HEK293 (cell line): Measurements from ENCODE around the gene CDC5L.

Source experiments
- CTCF ChIA-PET: fragments of 350-600 bp; formaldehyde crosslinking; extraction: SDS; loops from one replicate; lab custom pipeline; 2021; ENCODE audit warnings: antibody characterized with exemption; lab: Yijun Ruan, JAX
- POLR2A ChIA-PET: fragments of 300-600 bp; formaldehyde crosslinking; extraction: SDS; loops from one replicate; lab custom pipeline; 2020; ENCODE audit warnings: antibody characterized with exemption, inconsistent platforms; lab: Yijun Ruan, JAX
- H3K27ac ChIP-seq: fragments of 200-500 bp; sonication (Bioruptor generic); 2 replicates; pipeline ENCODE4 v1.5.1; 2014; ENCODE audit warnings: low read depth, low read length, control low read depth, inconsistent platforms; ENCODE audit errors: extremely low read depth
- H3K36me3 ChIP-seq, 2 experiments: fragments of 200-500 bp in 1 of 2; sonication (Bioruptor generic) in 1 of 2; 1 replicate in 1 of 2; 2 replicates in 1 of 2; pipeline ENCODE4 v1.5.1; 2014 to 2017; ENCODE audit warnings: inconsistent platforms in 2 of 2, low read length in 2 of 2; ENCODE audit not compliant: control insufficient read depth in 2 of 2, insufficient read depth in 1 of 2
- H3K4me1 ChIP-seq: fragments of 200-500 bp; sonication (Bioruptor generic); 2 replicates; pipeline ENCODE4 v1.5.1; 2014; ENCODE audit warnings: mild to moderate bottlenecking, low read length, inconsistent platforms; ENCODE audit not compliant: control insufficient read depth, insufficient read depth
- H3K4me3 ChIP-seq: 2 replicates; pipeline ENCODE4 v1.5.1; 2011; ENCODE audit warnings: low read depth, mild to moderate bottlenecking, control low read depth, low read length, moderate library complexity
- H3K9me3 ChIP-seq: fragments of 200-500 bp; sonication (Bioruptor generic); 2 replicates; pipeline ENCODE4 v1.5.1; 2014; ENCODE audit warnings: low read depth, low read length, inconsistent platforms; ENCODE audit not compliant: control insufficient read depth, insufficient read depth
- KLF7 ChIP-seq: fragments of 450-650 bp; formaldehyde crosslinking; IDR thresholded peaks from 2 replicates; pipeline ENCODE4 v1.5.1; 2016; ENCODE audit warnings: missing biosample characterization, missing genetic modification characterization, borderline replicate concordance
- KLF9 ChIP-seq: fragments of 450-650 bp; formaldehyde crosslinking; IDR thresholded peaks from 2 replicates; pipeline ENCODE4 v1.5.1; 2016; ENCODE audit warnings: missing biosample characterization, missing genetic modification characterization, low read depth
- MEIS1 ChIP-seq: sonication (generic); formaldehyde crosslinking; IDR thresholded peaks from 2 replicates; pipeline ENCODE4 v1.8.1; 2022; ENCODE audit warnings: missing genetic modification reagents, mild to moderate bottlenecking, borderline replicate concordance
- OSR2 ChIP-seq: fragments of 450-650 bp; formaldehyde crosslinking; IDR thresholded peaks from 2 replicates; pipeline ENCODE4 v1.5.1; 2016; ENCODE audit warnings: missing biosample characterization, missing genetic modification characterization
- OVOL3 ChIP-seq: fragments of 450-650 bp; formaldehyde crosslinking; IDR thresholded peaks from 2 replicates; pipeline ENCODE4 v1.5.1; 2016; ENCODE audit warnings: missing biosample characterization, missing genetic modification characterization
- PRDM1 ChIP-seq: fragments of 450-650 bp; formaldehyde crosslinking; IDR thresholded peaks from 2 replicates; pipeline ENCODE4; 2016; ENCODE audit warnings: missing biosample characterization, missing genetic modification characterization
- SALL2 ChIP-seq: fragments of 450-650 bp; formaldehyde crosslinking; IDR thresholded peaks from 2 replicates; pipeline ENCODE4 v1.5.0; 2017; ENCODE audit warnings: missing biosample characterization, mild to moderate bottlenecking, missing genetic modification characterization, borderline replicate concordance
- SCRT2 ChIP-seq: fragments of 450-650 bp; formaldehyde crosslinking; IDR thresholded peaks from 2 replicates; pipeline ENCODE4 v1.5.1; 2016; ENCODE audit warnings: missing biosample characterization, missing genetic modification characterization
- YY1 ChIP-seq: fragments of 450-650 bp; formaldehyde crosslinking; IDR thresholded peaks from 2 replicates; pipeline ENCODE4 v1.5.1; 2018; ENCODE audit warnings: missing biosample characterization, missing genetic modification characterization
- YY2 ChIP-seq: fragments of 450-650 bp; formaldehyde crosslinking; IDR thresholded peaks from 2 replicates; pipeline ENCODE4 v1.5.1; 2016; ENCODE audit warnings: missing biosample characterization, missing genetic modification characterization
- ZFP37 ChIP-seq: fragments of 450-650 bp; formaldehyde crosslinking; IDR thresholded peaks from 2 replicates; pipeline ENCODE4 v1.5.1; 2016; ENCODE audit warnings: missing biosample characterization, missing genetic modification characterization
- ZNF155 ChIP-seq: fragments of 450-650 bp; formaldehyde crosslinking; IDR thresholded peaks from 2 replicates; pipeline ENCODE4 v1.5.1; 2016; ENCODE audit warnings: missing biosample characterization, missing genetic modification characterization
- ZNF350 ChIP-seq: fragments of 450-650 bp; formaldehyde crosslinking; IDR thresholded peaks from 2 replicates; pipeline ENCODE4 v1.5.0; 2017; ENCODE audit warnings: missing biosample characterization, mild to moderate bottlenecking, missing genetic modification characterization
- ZNF529 ChIP-seq: fragments of 450-650 bp; formaldehyde crosslinking; IDR thresholded peaks from 2 replicates; pipeline ENCODE4 v1.5.1; 2017; ENCODE audit warnings: missing genetic modification characterization, missing biosample characterization; ENCODE audit not compliant: insufficient replicate concordance
- ZNF548 ChIP-seq: fragments of 450-650 bp; formaldehyde crosslinking; IDR thresholded peaks from 2 replicates; pipeline ENCODE4 v1.5.1; 2016; ENCODE audit warnings: missing biosample characterization, missing genetic modification characterization
- ZNF624 ChIP-seq: fragments of 450-650 bp; formaldehyde crosslinking; IDR thresholded peaks from 2 replicates; pipeline ENCODE4 v1.5.1; 2017; ENCODE audit warnings: missing biosample characterization, missing genetic modification characterization
- ZNF626 ChIP-seq: fragments of 450-650 bp; sonication (Bioruptor Pico); formaldehyde crosslinking; IDR thresholded peaks from 2 replicates; pipeline ENCODE4 v1.5.1; 2018; ENCODE audit warnings: missing biosample characterization, missing genetic modification characterization, inconsistent platforms
- ZSCAN16 ChIP-seq: fragments of 450-650 bp; formaldehyde crosslinking; IDR thresholded peaks from 2 replicates; pipeline ENCODE4 v1.5.1; 2016; ENCODE audit warnings: missing biosample characterization, missing genetic modification characterization
- TF ChIP-seq, protein P1 (sequence below): fragments of 450-650 bp; formaldehyde crosslinking; IDR thresholded peaks from 2 replicates; pipeline ENCODE4 v1.5.1; 2016; ENCODE audit warnings: missing biosample characterization, missing genetic modification characterization
- TF ChIP-seq, protein P2 (sequence below): fragments of 450-650 bp; formaldehyde crosslinking; IDR thresholded peaks from 2 replicates; pipeline ENCODE4 v1.5.1; 2017; ENCODE audit warnings: missing biosample characterization, mild to moderate bottlenecking, missing genetic modification characterization, moderate library complexity
- TF ChIP-seq, protein P3 (sequence below): fragments of 450-650 bp; formaldehyde crosslinking; IDR thresholded peaks from 2 replicates; pipeline ENCODE4 v1.5.1; 2016; ENCODE audit warnings: missing biosample characterization, missing genetic modification characterization
- TF ChIP-seq, protein P4 (sequence below): fragments of 450-650 bp; formaldehyde crosslinking; IDR thresholded peaks from 2 replicates; pipeline ENCODE4 v1.5.1; 2016; ENCODE audit warnings: missing biosample characterization, missing genetic modification characterization, borderline replicate concordance

The CDC5L gene

DNA sequence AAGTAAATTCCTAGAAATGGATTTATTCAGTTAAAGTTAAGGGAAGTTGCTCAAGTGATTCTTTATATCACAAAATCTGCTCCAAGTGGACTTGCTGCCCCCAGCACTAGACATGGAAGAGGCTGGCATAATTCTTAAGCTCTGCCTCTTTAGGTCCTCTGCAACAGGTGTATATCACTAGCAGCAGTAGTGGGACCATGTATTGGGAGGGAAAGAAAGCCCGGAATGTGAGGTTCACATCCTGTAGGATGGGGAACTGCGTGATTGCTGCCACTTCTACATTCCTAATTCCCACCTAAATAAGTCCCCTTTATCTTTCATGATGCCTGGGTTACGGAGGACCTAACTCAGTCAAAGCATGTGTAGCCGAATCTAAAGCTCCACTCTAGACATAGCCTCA, 31.9 kb upstream of the CDC5L start:
- Histone ChIP-seq H3K4me3 (no peak overlapping the region), H3K9me3 (no peaks in the 10 kb centered on the region), H3K36me3 (no peaks in the 10 kb centered on the region), H3K4me1 (peaks cover 3% of the 10 kb centered on the region; the same call in 1 of the 2 replicates), H3K27ac (no peak overlapping the region)
- TF ChIP-seq, protein P1, sequence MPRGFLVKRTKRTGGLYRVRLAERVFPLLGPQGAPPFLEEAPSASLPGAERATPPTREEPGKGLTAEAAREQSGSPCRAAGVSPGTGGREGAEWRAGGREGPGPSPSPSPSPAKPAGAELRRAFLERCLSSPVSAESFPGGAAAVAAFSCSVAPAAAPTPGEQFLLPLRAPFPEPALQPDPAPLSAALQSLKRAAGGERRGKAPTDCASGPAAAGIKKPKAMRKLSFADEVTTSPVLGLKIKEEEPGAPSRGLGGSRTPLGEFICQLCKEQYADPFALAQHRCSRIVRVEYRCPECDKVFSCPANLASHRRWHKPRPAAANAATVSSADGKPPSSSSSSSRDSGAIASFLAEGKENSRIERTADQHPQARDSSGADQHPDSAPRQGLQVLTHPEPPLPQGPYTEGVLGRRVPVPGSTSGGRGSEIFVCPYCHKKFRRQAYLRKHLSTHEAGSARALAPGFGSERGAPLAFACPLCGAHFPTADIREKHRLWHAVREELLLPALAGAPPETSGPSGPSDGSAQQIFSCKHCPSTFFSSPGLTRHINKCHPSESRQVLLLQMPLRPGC (tag by site-specific recombination), result no peak
- peak; percentile 55 for TF ChIP-seq SCRT2 (tag by site-specific recombination)
- CTCF ChIA-PET, result interaction anchor here (0.6 to 0.8 kb wide), 2 partner anchors 102 to 111 kb away, joined by 3 to 4 read pairs; no protein-coding TSS in a partner anchor
- POLR2A ChIA-PET, result no interaction called here

DNA sequence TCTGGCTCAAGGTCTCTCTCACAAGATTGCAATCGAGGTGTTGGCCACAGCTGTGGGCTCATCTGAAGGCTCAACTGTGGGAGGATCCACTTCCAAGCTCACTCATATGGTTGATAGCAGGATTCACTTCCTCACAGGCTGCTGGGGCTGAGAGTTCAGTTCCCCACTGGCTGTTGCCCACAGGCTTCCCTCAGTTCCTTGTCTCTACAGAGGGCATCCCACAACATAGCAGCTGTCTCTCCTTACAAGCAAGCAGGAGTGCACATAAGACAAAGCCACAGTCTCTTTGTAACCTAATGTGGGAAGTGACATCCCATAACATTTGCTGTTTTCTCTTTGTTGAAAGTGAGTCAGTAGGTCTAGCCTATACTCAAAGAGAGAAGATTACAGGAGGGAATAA, 31.0 kb upstream of the CDC5L start:
- peaks cover 3% of the 10 kb centered on the region; the same call in 1 of the 2 replicates for H3K4me1 ChIP-seq
- no peak for TF ChIP-seq ZNF529 (tag by site-specific recombination)
- H3K9me3 ChIP-seq, result no peaks in the 10 kb centered on the region
- ChIA-PET CTCF (interaction anchor here (0.6 to 0.8 kb wide), 2 partner anchors 41 to 110 kb away, joined by 3 to 4 read pairs; no protein-coding TSS in a partner anchor), POLR2A (no interaction called here)
- no peak overlapping the region for H3K27ac ChIP-seq
- H3K36me3 ChIP-seq, result no peaks in the 10 kb centered on the region
- no peak overlapping the region for H3K4me3 ChIP-seq

DNA sequence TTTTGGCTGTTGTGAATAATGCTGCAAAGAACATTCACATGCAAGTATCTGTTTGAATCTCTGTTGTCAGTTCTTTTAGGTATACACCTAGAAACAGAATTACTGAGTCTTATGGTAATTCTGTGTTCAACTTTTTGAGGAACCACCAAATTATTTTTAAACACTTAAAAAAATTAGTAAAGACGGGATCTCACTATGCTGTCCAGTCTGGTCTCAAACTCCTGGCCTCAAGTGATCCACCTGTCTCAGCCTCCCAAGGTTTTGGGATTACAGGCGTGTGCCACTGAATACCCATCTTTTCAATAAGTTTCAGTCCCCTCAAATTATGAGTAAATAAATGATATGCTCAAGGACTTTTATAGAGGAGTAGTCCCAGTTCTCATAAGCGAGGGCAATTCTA, 27.5 kb upstream of the CDC5L start:
- Histone ChIP-seq H3K36me3 (no peaks in the 10 kb centered on the region), H3K27ac (no peak overlapping the region), H3K4me1 (no peaks in the 10 kb centered on the region), H3K4me3 (no peak overlapping the region), H3K9me3 (no peaks in the 10 kb centered on the region)
- ChIA-PET CTCF (interaction anchor here (0.7 kb wide), 1 partner anchor 1289 kb away, joined by 6 read pairs; no protein-coding TSS in a partner anchor), POLR2A (no interaction called here)
- no peak for TF ChIP-seq OVOL3
- TF ChIP-seq OSR2 (tag by site-specific recombination), result no peak
- TF ChIP-seq KLF9 (tag by site-specific recombination), result no peak
- TF ChIP-seq PRDM1, result no peak
- TF ChIP-seq ZSCAN16, result no peak
- TF ChIP-seq KLF7, result no peak
- TF ChIP-seq MEIS1, result no peak
- TF ChIP-seq SALL2, result no peak
- TF ChIP-seq ZNF548, result no peak
- TF ChIP-seq, protein P2, sequence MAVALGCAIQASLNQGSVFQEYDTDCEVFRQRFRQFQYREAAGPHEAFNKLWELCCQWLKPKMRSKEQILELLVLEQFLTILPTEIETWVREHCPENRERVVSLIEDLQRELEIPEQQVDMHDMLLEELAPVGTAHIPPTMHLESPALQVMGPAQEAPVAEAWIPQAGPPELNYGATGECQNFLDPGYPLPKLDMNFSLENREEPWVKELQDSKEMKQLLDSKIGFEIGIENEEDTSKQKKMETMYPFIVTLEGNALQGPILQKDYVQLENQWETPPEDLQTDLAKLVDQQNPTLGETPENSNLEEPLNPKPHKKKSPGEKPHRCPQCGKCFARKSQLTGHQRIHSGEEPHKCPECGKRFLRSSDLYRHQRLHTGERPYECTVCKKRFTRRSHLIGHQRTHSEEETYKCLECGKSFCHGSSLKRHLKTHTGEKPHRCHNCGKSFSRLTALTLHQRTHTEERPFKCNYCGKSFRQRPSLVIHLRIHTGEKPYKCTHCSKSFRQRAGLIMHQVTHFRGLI (tag by site-specific recombination), result no peak
- no peak for TF ChIP-seq ZNF626
- no peak for TF ChIP-seq YY2 (tag by site-specific recombination)
- TF ChIP-seq YY1 (tag by site-specific recombination), result no peak

DNA sequence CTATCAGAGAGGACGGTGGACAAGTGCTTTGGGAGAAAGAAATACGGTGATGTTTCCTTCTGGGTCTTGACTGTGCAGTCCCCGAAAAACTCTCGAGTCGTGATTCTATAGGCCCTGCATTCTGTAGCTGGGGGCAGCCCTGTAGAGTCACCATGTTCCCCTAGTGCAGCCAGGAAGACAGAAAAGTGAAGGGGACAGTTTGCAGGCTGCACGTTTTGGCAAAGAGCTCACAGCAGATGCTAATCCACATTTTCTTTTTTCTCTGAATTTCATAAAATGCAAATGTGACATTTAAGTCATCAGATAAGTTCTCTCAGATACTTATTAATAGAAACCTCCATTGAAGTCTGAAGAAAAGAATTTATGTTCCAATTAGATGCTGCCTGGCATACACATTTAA, 25.6 kb upstream of the CDC5L start:
- no peaks in the 10 kb centered on the region for H3K36me3 ChIP-seq
- ChIA-PET CTCF (interaction anchor here (0.6 kb wide), 1 partner anchor 70 kb away, joined by 3 read pairs; no protein-coding TSS in a partner anchor), POLR2A (no interaction called here)
- H3K4me3 ChIP-seq, result no peak overlapping the region
- no peaks in the 10 kb centered on the region for H3K9me3 ChIP-seq
- no peaks in the 10 kb centered on the region for H3K4me1 ChIP-seq
- no peak overlapping the region for H3K27ac ChIP-seq
- no peak for TF ChIP-seq ZNF350
- TF ChIP-seq ZNF155 (tag by site-specific recombination), result no peak
- TF ChIP-seq, protein P3, sequence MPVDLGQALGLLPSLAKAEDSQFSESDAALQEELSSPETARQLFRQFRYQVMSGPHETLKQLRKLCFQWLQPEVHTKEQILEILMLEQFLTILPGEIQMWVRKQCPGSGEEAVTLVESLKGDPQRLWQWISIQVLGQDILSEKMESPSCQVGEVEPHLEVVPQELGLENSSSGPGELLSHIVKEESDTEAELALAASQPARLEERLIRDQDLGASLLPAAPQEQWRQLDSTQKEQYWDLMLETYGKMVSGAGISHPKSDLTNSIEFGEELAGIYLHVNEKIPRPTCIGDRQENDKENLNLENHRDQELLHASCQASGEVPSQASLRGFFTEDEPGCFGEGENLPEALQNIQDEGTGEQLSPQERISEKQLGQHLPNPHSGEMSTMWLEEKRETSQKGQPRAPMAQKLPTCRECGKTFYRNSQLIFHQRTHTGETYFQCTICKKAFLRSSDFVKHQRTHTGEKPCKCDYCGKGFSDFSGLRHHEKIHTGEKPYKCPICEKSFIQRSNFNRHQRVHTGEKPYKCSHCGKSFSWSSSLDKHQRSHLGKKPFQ (tag by site-specific recombination), result no peak
- no peak for TF ChIP-seq ZFP37
- no peak for TF ChIP-seq KLF7
- TF ChIP-seq, protein P4, sequence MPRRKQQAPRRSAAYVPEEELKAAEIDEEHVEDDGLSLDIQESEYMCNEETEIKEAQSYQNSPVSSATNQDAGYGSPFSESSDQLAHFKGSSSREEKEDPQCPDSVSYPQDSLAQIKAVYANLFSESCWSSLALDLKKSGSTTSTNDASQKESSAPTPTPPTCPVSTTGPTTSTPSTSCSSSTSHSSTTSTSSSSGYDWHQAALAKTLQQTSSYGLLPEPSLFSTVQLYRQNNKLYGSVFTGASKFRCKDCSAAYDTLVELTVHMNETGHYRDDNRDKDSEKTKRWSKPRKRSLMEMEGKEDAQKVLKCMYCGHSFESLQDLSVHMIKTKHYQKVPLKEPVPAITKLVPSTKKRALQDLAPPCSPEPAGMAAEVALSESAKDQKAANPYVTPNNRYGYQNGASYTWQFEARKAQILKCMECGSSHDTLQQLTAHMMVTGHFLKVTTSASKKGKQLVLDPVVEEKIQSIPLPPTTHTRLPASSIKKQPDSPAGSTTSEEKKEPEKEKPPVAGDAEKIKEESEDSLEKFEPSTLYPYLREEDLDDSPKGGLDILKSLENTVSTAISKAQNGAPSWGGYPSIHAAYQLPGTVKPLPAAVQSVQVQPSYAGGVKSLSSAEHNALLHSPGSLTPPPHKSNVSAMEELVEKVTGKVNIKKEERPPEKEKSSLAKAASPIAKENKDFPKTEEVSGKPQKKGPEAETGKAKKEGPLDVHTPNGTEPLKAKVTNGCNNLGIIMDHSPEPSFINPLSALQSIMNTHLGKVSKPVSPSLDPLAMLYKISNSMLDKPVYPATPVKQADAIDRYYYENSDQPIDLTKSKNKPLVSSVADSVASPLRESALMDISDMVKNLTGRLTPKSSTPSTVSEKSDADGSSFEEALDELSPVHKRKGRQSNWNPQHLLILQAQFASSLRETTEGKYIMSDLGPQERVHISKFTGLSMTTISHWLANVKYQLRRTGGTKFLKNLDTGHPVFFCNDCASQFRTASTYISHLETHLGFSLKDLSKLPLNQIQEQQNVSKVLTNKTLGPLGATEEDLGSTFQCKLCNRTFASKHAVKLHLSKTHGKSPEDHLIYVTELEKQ (tag by site-specific recombination), result no peak
- no peak for TF ChIP-seq ZNF624
